Lower lobe of right lung (tissue), 2 donors: ENCODE results near the gene TRPM2. TPM values are rescaled to one million over a fixed set of nuclear protein-coding genes. Genes with fewer than 3 reads are reported as not detected.

Source experiments
- ATAC-seq, 2 donors: fragments of 200-7000 bp; cut with Tn5 transposase; one replicate each; pipeline ENCODE4 v1.9.1; 2020 to 2022; ENCODE audit warnings: mild to moderate bottlenecking in 2 of 2, moderate library complexity in 2 of 2
- DNase-seq: peaks from one replicate; pipeline ENCODE4 v3.0.0-alpha.2; 2020
- H3K27ac ChIP-seq: fragments of 200-600 bp; one replicate; pipeline ENCODE4 v1.8.0; 2022
- H3K27me3 ChIP-seq: fragments of 200-600 bp; one replicate; pipeline ENCODE4 v1.8.0; 2022; ENCODE audit warnings: low read depth
- H3K36me3 ChIP-seq: fragments of 200-600 bp; one replicate; pipeline ENCODE4 v1.8.0; 2022; ENCODE audit warnings: mild to moderate bottlenecking
- H3K4me1 ChIP-seq: fragments of 200-600 bp; one replicate; pipeline ENCODE4 v1.8.0; 2022
- H3K4me3 ChIP-seq: fragments of 200-600 bp; one replicate; pipeline ENCODE4 v1.8.0; 2022; ENCODE audit warnings: mild to moderate bottlenecking
- H3K9me3 ChIP-seq: fragments of 200-600 bp; one replicate; pipeline ENCODE4 v1.8.0; 2022
- intact Hi-C: fragments of 100-400 bp; cut with DNase I; formaldehyde crosslinking; loops from one replicate; pipeline ENCODE4 v1.11.0; 2022
- total RNA-seq: library from RNA; stranded (reverse); fragmentation: NEBNext Ultra II Directional; extraction: Animal tissue kit (Norgen Biotek cat#: 25700); gene quantifications from one replicate; pipeline ENCODE4 v1.2.1, GENCODE V29; 2021
- TF ChIP-seq, protein P1 (sequence below): fragments of 200-600 bp; IDR thresholded peaks from one replicate; pipeline ENCODE4 v1.8.0; 2022; ENCODE audit warnings: antibody characterized with exemption, mild to moderate bottlenecking
- donor health status: DM: no; HTN: yes; CAD: no; lungs with severe emphysema.

The TRPM2 gene
- total RNA-seq, 1 donor from 2014 or later, result 17.9 TPM

DNA sequence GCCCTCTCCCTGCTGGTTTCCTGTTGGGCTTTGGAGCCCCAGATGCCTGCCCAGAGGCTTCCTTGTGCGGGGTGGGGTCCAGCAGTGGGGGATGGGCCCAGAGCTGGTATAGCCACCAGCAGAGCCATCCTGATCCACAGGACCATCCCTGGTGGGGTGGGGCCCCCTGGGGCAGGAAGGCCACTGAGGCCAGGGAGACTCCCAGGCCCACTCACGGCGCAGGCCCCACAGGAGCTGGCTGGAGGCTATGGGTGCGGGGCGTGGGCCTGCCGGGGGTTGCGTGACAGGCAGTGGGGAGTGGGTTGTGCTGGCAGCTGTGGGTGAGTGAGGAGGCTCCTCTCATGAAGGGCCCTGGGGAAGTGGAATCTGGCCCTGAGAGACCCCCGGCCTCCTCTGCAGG, 107.6 kb downstream of the TRPM2 start:
- DNase-seq (no peak), ATAC-seq (no peak)
- Histone ChIP-seq H3K9me3 (no peaks in the 10 kb centered on the region), H3K27me3 (peaks cover 4% of the 10 kb centered on the region), H3K4me1 (peaks cover 8% of the 10 kb centered on the region), H3K36me3 (no peaks in the 10 kb centered on the region), H3K27ac (no peak overlapping the region), H3K4me3 (no peak overlapping the region)
- TF ChIP-seq, protein P1, sequence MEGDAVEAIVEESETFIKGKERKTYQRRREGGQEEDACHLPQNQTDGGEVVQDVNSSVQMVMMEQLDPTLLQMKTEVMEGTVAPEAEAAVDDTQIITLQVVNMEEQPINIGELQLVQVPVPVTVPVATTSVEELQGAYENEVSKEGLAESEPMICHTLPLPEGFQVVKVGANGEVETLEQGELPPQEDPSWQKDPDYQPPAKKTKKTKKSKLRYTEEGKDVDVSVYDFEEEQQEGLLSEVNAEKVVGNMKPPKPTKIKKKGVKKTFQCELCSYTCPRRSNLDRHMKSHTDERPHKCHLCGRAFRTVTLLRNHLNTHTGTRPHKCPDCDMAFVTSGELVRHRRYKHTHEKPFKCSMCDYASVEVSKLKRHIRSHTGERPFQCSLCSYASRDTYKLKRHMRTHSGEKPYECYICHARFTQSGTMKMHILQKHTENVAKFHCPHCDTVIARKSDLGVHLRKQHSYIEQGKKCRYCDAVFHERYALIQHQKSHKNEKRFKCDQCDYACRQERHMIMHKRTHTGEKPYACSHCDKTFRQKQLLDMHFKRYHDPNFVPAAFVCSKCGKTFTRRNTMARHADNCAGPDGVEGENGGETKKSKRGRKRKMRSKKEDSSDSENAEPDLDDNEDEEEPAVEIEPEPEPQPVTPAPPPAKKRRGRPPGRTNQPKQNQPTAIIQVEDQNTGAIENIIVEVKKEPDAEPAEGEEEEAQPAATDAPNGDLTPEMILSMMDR, result no peak
- intact Hi-C loops, result no loop called here

DNA sequence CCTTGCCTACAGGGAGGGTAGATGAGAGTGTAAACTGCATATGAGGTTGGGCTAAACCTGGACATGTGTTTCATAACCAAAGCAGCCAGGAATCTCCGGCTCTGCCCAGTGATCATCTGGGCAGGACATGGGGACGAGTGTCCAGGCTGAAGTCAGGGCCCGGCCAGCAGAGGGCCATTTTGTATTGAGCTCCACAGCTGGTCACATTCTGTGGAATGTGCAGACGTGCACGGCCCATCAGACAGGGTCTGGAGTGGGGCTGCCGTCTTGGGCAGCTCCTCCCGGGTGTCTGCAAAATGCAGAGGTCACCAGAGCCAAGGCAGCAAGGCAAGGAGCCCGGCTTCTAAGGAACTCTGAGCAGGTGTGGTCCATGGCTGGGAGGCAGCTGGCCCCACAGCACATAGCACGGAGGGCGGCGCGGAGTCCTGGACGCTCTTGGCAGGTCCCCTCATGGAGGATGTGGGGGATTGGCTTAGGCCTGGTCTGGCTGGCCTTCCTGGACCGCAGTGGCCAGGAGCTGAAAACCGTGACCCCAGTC, 108.1 kb downstream of the TRPM2 start:
- no peaks in the 10 kb centered on the region for H3K9me3 ChIP-seq
- peaks cover 3% of the 10 kb centered on the region for H3K4me1 ChIP-seq
- peaks cover 4% of the 10 kb centered on the region for H3K27me3 ChIP-seq
- TF ChIP-seq, protein P1, result no peak
- intact Hi-C loops, result no loop called here
- no peak overlapping the region for H3K4me3 ChIP-seq
- no peak overlapping the region for H3K27ac ChIP-seq
- DNase-seq (no peak), ATAC-seq (peak in 1 of 2 donors; percentile 60)
- no peaks in the 10 kb centered on the region for H3K36me3 ChIP-seq

DNA sequence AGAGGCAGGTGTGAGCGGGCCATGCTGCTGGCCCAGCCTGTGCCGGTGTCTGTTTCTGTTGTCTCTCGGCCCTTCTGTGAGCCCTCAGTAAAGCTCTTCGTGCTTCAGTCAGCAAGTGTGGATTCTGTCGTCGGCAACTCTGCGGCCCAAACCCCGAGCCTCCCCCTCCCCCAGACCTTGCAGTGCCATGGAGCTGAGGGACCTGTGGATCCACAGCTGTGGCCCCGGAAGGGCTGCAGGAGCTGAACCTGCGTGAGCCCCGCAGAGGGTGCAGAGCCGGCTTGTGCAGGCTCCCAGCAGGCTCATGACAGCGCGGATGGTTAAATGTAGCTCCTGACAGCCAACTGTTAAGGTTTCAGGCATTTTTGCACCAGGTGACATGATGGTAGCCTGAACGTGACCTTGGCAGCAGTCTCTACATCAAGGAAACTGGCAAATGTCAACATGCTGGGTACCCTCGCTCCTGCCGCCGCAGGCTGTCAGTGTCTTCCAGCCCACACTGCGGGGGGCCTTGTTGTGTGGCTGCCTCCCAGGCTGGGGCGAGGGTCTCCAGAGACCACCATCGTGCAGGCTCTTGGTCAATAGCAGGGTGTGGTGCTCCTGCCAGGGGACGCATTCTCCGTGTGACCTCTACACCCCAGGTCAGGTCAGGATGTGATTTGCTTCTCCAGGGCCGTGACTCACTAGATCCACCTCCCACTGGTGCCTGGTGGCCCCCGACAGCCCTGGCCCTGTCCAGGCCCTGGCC, 108.8 kb downstream of the TRPM2 start:
- intact Hi-C loops, result no loop called here
- no peak for ATAC-seq
- no peak for DNase-seq
- no peak overlapping the region for H3K4me3 ChIP-seq
- H3K27me3 ChIP-seq, result peaks cover 4% of the 10 kb centered on the region
- TF ChIP-seq, protein P1, result no peak
- H3K36me3 ChIP-seq, result no peaks in the 10 kb centered on the region
- no peaks in the 10 kb centered on the region for H3K4me1 ChIP-seq
- no peak overlapping the region for H3K27ac ChIP-seq
- no peaks in the 10 kb centered on the region for H3K9me3 ChIP-seq

DNA sequence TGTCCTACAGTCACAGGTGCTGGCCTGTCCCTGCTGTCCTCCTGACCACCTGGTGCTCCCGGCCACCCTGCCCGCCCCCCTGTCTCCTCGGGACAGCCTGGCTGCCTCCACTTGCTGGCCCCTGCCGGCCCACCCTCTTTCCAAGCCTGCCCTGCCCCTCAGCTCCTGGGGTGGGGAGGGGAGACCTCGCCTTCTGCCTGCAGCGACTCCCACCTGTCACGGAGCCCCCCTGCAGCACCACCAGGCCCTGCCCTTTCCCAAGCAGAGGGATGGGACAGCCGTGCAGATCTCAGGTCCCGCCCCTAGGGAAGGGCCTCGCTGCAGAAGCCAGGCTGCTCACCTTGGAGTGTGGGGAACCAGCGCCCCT, 109.4 kb downstream of the TRPM2 start:
- TF ChIP-seq, protein P1, result no peak
- intact Hi-C loops, result no loop called here
- Histone ChIP-seq H3K4me1 (no peaks in the 10 kb centered on the region), H3K4me3 (no peak overlapping the region), H3K27me3 (peaks cover 4% of the 10 kb centered on the region), H3K9me3 (no peaks in the 10 kb centered on the region), H3K27ac (no peak overlapping the region), H3K36me3 (no peaks in the 10 kb centered on the region)
- ATAC-seq, result no peak
- no peak for DNase-seq

DNA sequence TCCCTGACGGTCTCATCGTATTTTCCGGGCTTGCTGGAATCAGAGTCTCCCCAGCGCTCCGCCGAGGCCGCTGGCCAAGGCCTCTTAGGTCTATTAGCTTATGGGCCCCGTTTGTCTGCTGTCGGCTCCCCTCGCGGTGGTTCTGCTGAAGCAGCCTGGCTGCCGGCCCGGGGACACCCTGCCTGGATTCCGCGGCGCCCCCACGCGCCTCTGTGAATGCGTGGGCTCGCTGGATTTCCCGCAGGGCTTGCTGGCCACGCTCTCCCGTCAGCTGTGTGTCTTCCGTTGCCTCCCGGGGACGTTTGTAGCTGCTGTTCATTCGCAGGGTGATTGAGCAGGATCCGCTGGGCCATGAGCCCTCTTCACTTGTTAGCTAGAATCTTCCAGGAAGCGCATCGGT, 110.3 kb downstream of the TRPM2 start:
- intact Hi-C loops, result no loop called here
- Histone ChIP-seq H3K9me3 (no peaks in the 10 kb centered on the region), H3K27me3 (peaks cover 4% of the 10 kb centered on the region), H3K4me1 (no peaks in the 10 kb centered on the region), H3K4me3 (no peak overlapping the region), H3K36me3 (no peaks in the 10 kb centered on the region), H3K27ac (no peak overlapping the region)
- no peak for ATAC-seq
- TF ChIP-seq, protein P1, result no peak
- no peak for DNase-seq
